HG02571 (cell line): ENCODE results near the gene GRID1.

ENCODE experiments used
- ATAC-seq: cut with Tn5 transposase; IDR thresholded peaks from one replicate; pipeline ENCODE4 v1.9.1; 2021; ENCODE audit warnings: mild to moderate bottlenecking, moderate library complexity; ENCODE audit not compliant: unreplicated experiment

GRID1 gene

GRCh38 chr10:86340176-86340990 lies 26.2 kb downstream of the GRID1 start:
- ATAC-seq, result no peak

GRCh38 chr10:86339226-86339865 lies 27.2 kb downstream of the GRID1 start:
- ATAC-seq, result no peak

- ATAC-seq, result peak; percentile 86
Measured at GRCh38 chr10:86337121-86337601, 29.4 kb downstream of the GRID1 start.

GRCh38 chr10:86336341-86336740 lies 30.3 kb downstream of the GRID1 start:
- no peak for ATAC-seq

GRCh38 chr10:86335831-86336230 lies 30.8 kb downstream of the GRID1 start:
- no peak for ATAC-seq

- ATAC-seq, result no peak
Measured at GRCh38 chr10:86335257-86335656, 31.3 kb downstream of the GRID1 start.

- no peak for ATAC-seq
Measured at GRCh38 chr10:86334488-86335085, 32.0 kb downstream of the GRID1 start.

- no peak for ATAC-seq
Measured at GRCh38 chr10:86333826-86334487, 32.6 kb downstream of the GRID1 start.

- ATAC-seq, result no peak
Measured at GRCh38 chr10:86331861-86332260, 34.7 kb downstream of the GRID1 start.

- no peak for ATAC-seq
Measured at GRCh38 chr10:86330778-86331763, 35.5 kb downstream of the GRID1 start.

- ATAC-seq, result no peak
Measured at GRCh38 chr10:86329896-86330680, 36.5 kb downstream of the GRID1 start.

GRCh38 chr10:86329093-86329710 lies 37.4 kb downstream of the GRID1 start:
- no peak for ATAC-seq

- ATAC-seq, result no peak
Measured at GRCh38 chr10:86327954-86328725, 38.5 kb downstream of the GRID1 start.

GRCh38 chr10:86325158-86325557 lies 41.4 kb downstream of the GRID1 start:
- no peak for ATAC-seq

GRCh38 chr10:86321568-86321967 lies 45.0 kb downstream of the GRID1 start:
- no peak for ATAC-seq

- no peak for ATAC-seq
Measured at GRCh38 chr10:86319676-86320075, 46.9 kb downstream of the GRID1 start.

GRCh38 chr10:86317949-86318725 lies 48.5 kb downstream of the GRID1 start:
- no peak for ATAC-seq
